DND-41 (cell line): Measurements from ENCODE around the gene FGFR2.

Experiments
- ATAC-seq: fragments of 200-7000 bp; cut with Tn5 transposase; 3 replicates; pipeline ENCODE4 v1.9.1; 2021; ENCODE audit warnings: low read depth; ENCODE audit not compliant: insufficient read depth
- DNase-seq: peaks from one replicate; pipeline ENCODE4 v3.0.0-alpha.2; 2020
- H2AFZ ChIP-seq: 2 replicates; pipeline ENCODE4 v1.6.0; 2012; ENCODE audit warnings: low read depth, low read length
- H3K27ac ChIP-seq: 2 replicates; pipeline ENCODE4 v1.5.1; 2012; ENCODE audit warnings: low read length, inconsistent platforms
- H3K27me3 ChIP-seq: fragments of 200-600 bp; sonication (generic); 2 replicates; pipeline ENCODE4 v1.6.0; 2012; ENCODE audit warnings: low read length, mild to moderate bottlenecking, inconsistent platforms; ENCODE audit not compliant: insufficient read depth, poor library complexity
- H3K36me3 ChIP-seq: 2 replicates; pipeline ENCODE4 v1.5.1; 2012; ENCODE audit warnings: low read length, inconsistent platforms; ENCODE audit not compliant: insufficient read depth
- H3K4me1 ChIP-seq: 2 replicates; pipeline ENCODE4 v1.5.1; 2012; ENCODE audit warnings: mild to moderate bottlenecking, low read length; ENCODE audit not compliant: insufficient read depth
- H3K4me2 ChIP-seq: 2 replicates; pipeline ENCODE4 v1.6.0; 2012; ENCODE audit warnings: mild to moderate bottlenecking, moderate library complexity, low read length, inconsistent platforms; ENCODE audit not compliant: insufficient read depth
- H3K4me3 ChIP-seq, 2 experiments: fragments of 200-600 bp in 1 of 2; shearing (Covaris generic) in 1 of 2; 2 replicates each; pipeline ENCODE4 v1.5.1; 2012 to 2016; ENCODE audit warnings: inconsistent platforms in 2 of 2, low read length in 2 of 2, mild to moderate bottlenecking in 2 of 2, low read depth in 1 of 2, moderate library complexity in 1 of 2
- H3K79me2 ChIP-seq: 2 replicates; pipeline ENCODE4 v1.6.0; 2012; ENCODE audit warnings: low read length, inconsistent platforms; ENCODE audit not compliant: insufficient read depth
- H3K9ac ChIP-seq: 2 replicates; pipeline ENCODE4 v1.6.0; 2012; ENCODE audit warnings: low read depth, mild to moderate bottlenecking, inconsistent platforms, low read length, moderate library complexity
- H3K9me3 ChIP-seq: 2 replicates; pipeline ENCODE4 v1.5.1; 2012; ENCODE audit warnings: low read length, moderate library complexity, mild to moderate bottlenecking, inconsistent platforms; ENCODE audit not compliant: insufficient read depth, severe bottlenecking
- H4K20me1 ChIP-seq: 2 replicates; pipeline ENCODE4 v1.6.0; 2012; ENCODE audit warnings: low read length; ENCODE audit not compliant: insufficient read depth
- EZH2 ChIP-seq: IDR thresholded peaks from 3 replicates; pipeline ENCODE4 v1.6.1; 2012; ENCODE audit warnings: borderline replicate concordance, low read depth, mild to moderate bottlenecking, moderate library complexity, low read length, inconsistent platforms; ENCODE audit not compliant: severe bottlenecking
- TF ChIP-seq, protein P1 (sequence below): IDR thresholded peaks from 2 replicates; pipeline ENCODE4 v1.5.1; 2012; ENCODE audit warnings: borderline replicate concordance, low read length, moderate library complexity, mild to moderate bottlenecking; ENCODE audit not compliant: poor library complexity, severe bottlenecking; ENCODE audit errors: extremely low read depth

Gene FGFR2

DNA sequence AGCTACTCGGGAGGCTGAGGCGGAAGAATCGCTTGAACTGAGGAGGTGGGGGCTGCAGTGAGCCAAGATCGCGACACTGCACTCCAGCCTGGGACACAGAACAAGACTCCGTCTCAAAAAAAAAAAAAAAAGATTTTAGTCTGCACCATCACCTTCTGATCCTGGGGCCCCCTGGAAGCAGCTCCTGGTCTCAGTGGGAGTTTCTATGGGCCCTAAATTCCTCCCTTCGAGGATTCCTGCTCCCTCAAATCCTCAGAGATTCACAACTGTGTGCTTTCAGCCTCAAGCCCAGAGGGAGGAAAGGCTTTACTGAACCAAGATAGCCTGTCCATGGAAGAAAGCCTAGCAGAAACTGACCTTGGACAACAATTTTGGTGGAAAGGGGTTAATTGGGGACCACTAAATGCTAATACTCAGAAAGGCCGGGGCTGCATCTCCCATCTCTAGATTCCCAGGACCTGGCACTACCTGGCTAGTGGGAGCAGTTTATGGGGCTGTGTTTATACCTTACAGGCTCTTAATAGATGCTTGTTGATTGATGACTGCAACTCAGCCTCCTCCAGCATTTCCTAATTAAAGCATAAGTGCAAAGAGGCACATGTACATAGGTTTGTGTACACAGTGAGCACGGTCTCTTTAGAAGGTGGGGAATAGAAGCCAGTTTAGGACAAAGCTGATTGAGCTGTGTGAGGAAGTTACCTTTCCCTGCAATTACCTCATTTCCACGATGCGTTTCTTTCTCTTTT is 9.2 kb upstream of the FGFR2 start:
- H3K9me3 ChIP-seq: no peaks in the 10 kb centered on the region
- H3K27me3 ChIP-seq: no peaks in the 10 kb centered on the region
- H3K9ac ChIP-seq: no peak overlapping the region
- H3K36me3 ChIP-seq: no peaks in the 10 kb centered on the region
- H3K4me2 ChIP-seq: no peak overlapping the region
- H3K4me3 ChIP-seq: no peak overlapping the region
- ATAC-seq (no peak), DNase-seq (no peak)
- TF ChIP-seq, protein P1, sequence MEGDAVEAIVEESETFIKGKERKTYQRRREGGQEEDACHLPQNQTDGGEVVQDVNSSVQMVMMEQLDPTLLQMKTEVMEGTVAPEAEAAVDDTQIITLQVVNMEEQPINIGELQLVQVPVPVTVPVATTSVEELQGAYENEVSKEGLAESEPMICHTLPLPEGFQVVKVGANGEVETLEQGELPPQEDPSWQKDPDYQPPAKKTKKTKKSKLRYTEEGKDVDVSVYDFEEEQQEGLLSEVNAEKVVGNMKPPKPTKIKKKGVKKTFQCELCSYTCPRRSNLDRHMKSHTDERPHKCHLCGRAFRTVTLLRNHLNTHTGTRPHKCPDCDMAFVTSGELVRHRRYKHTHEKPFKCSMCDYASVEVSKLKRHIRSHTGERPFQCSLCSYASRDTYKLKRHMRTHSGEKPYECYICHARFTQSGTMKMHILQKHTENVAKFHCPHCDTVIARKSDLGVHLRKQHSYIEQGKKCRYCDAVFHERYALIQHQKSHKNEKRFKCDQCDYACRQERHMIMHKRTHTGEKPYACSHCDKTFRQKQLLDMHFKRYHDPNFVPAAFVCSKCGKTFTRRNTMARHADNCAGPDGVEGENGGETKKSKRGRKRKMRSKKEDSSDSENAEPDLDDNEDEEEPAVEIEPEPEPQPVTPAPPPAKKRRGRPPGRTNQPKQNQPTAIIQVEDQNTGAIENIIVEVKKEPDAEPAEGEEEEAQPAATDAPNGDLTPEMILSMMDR: no peak
- no peak for TF ChIP-seq EZH2
- H2AFZ ChIP-seq: no peak overlapping the region
- no peaks in the 10 kb centered on the region for H4K20me1 ChIP-seq
- no peaks in the 10 kb centered on the region for H3K4me1 ChIP-seq
- no peaks in the 10 kb centered on the region for H3K79me2 ChIP-seq
- no peak overlapping the region for H3K27ac ChIP-seq

DNA sequence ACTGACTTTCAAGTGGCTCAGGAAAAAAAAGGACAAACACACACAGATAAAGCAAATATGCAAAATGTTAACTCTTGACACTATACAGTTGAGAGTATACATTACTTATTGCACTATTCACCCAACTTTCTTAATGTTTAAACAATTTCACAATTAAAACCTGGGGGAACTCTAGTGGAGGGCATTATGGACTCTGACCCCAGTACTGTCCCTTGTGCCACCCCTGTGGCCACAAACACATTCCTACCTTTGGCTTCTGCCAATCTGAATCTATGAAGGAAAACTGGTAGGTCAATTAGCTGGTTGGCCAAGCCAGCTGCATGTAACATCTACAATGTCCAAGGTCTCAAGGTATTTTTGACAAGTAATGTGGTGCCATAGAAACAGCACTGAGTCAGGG is 7.5 kb upstream of the FGFR2 start:
- Histone ChIP-seq H3K9ac (no peak overlapping the region), H2AFZ (no peak overlapping the region), H3K4me2 (no peak overlapping the region), H3K4me1 (no peaks in the 10 kb centered on the region), H3K9me3 (no peaks in the 10 kb centered on the region), H4K20me1 (no peaks in the 10 kb centered on the region), H3K79me2 (no peaks in the 10 kb centered on the region), H3K36me3 (no peaks in the 10 kb centered on the region), H3K27ac (no peak overlapping the region), H3K27me3 (no peaks in the 10 kb centered on the region), H3K4me3 (no peak overlapping the region)
- DNase-seq: no peak
- ATAC-seq: no peak
- TF ChIP-seq, protein P1: no peak
- TF ChIP-seq EZH2: no peak

DNA sequence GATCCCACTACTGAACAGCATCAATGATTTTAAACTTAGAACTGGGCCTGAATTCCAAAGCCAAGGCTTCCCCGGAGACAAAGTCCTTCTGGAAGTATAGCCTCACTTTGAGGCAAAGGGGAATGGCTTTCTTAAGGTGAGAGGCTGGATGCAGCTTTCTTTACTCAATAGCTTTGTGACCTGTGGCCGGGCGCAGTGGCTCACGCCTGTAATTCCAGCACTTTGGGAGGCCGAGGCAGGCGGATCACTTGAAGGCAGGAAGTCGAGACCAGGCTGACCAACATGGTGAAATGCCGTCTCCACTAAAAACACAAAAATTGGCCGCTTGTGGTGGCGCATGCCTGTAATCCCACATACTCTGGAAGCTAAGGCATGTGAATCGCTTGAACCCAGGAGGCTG is 3.2 kb upstream of the FGFR2 start:
- no peak for TF ChIP-seq EZH2
- DNase-seq: no peak
- H3K79me2 ChIP-seq: no peaks in the 10 kb centered on the region
- no peak overlapping the region for H3K4me2 ChIP-seq
- H2AFZ ChIP-seq: no peak overlapping the region
- no peak overlapping the region for H3K27ac ChIP-seq
- H3K4me1 ChIP-seq: no peaks in the 10 kb centered on the region
- H4K20me1 ChIP-seq: no peaks in the 10 kb centered on the region
- no peaks in the 10 kb centered on the region for H3K36me3 ChIP-seq
- H3K9ac ChIP-seq: no peak overlapping the region
- H3K27me3 ChIP-seq: no peaks in the 10 kb centered on the region
- no peak for ATAC-seq
- H3K4me3 ChIP-seq: no peak overlapping the region
- H3K9me3 ChIP-seq: no peaks in the 10 kb centered on the region

DNA sequence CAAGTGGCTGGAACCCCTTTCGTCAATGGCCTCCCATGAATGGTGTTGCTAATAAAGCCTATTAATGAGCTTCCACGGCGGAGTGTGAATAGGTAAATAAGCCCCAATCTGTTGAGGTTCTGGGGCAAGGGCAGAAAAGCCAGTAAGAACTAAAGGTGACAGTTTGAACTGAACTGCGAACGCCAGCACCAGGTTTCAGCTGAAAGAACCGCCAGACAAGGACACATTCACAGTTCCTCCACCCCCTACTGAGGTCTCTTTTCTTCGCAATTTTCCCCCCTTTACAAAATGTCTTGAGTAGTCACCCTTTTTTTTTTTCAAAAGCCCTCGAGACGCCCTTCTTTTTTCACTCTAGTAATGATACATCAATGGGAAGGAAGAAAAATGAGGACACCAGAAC is 2.4 kb upstream of the FGFR2 start:
- Histone ChIP-seq H4K20me1 (no peaks in the 10 kb centered on the region), H3K4me2 (no peak overlapping the region), H3K4me1 (no peaks in the 10 kb centered on the region), H3K79me2 (no peaks in the 10 kb centered on the region), H3K9ac (no peak overlapping the region), H3K4me3 (no peak overlapping the region), H3K27ac (no peak overlapping the region), H3K27me3 (no peaks in the 10 kb centered on the region), H2AFZ (no peak overlapping the region), H3K9me3 (no peaks in the 10 kb centered on the region), H3K36me3 (no peaks in the 10 kb centered on the region)
- no peak for DNase-seq
- TF ChIP-seq, protein P1: no peak
- TF ChIP-seq EZH2: no peak
- ATAC-seq: no peak
